Karpas-422 (cell line): ENCODE data around the gene PRSS3. TPM values are rescaled to one million over a fixed set of nuclear protein-coding genes. Genes with fewer than 3 reads are reported as not detected.
"Not testable (repeated sequence)": the region's sequence is repeated elsewhere in the genome, so short reads cannot be mapped to it uniquely, and the experiment has no call there.

Experiments used
- DNase-seq: peaks from one replicate; pipeline ENCODE4 v3.0.0-alpha.2; 2015
- H2AFZ ChIP-seq: fragments of 200-600 bp; sonication (generic); 2 replicates; pipeline ENCODE4 v1.6.1; 2014; ENCODE audit warnings: antibody characterized with exemption, low read length, mixed read lengths
- H3K27ac ChIP-seq: fragments of 200-600 bp; sonication (generic); 2 replicates; pipeline ENCODE4 v1.5.1; 2014; ENCODE audit warnings: mild to moderate bottlenecking, low read length, moderate library complexity
- H3K27me3 ChIP-seq: fragments of 200-600 bp; sonication (generic); 2 replicates; pipeline ENCODE4 v1.6.1; 2014; ENCODE audit warnings: low read length, mixed read lengths
- H3K36me3 ChIP-seq: fragments of 200-600 bp; sonication (generic); 2 replicates; pipeline ENCODE4 v1.6.1; 2014; ENCODE audit warnings: low read length, mixed read lengths; ENCODE audit not compliant: insufficient read depth
- H3K4me1 ChIP-seq: fragments of 200-600 bp; sonication (generic); 2 replicates; pipeline ENCODE4 v1.6.1; 2014; ENCODE audit warnings: mild to moderate bottlenecking, low read length, mixed read lengths
- H3K4me2 ChIP-seq: fragments of 200-600 bp; sonication (generic); 2 replicates; pipeline ENCODE4 v1.6.1; 2014; ENCODE audit warnings: low read length, low read depth, mild to moderate bottlenecking; ENCODE audit not compliant: poor library complexity, severe bottlenecking
- H3K4me3 ChIP-seq: fragments of 200-600 bp; sonication (generic); 2 replicates; pipeline ENCODE4 v1.5.1; 2014; ENCODE audit warnings: mild to moderate bottlenecking, antibody characterized with exemption, low read length, mixed read lengths
- H3K79me2 ChIP-seq: fragments of 200-600 bp; sonication (generic); 2 replicates; pipeline ENCODE4 v1.6.1; 2014; ENCODE audit warnings: mild to moderate bottlenecking, low read length, mixed read lengths
- H3K9ac ChIP-seq: fragments of 200-600 bp; sonication (generic); 2 replicates; pipeline ENCODE4 v1.6.0; 2014; ENCODE audit warnings: low read length
- H3K9me2 ChIP-seq: fragments of 200-600 bp; sonication (generic), shearing (Covaris generic); replicated peaks from 2 replicates; pipeline ENCODE4 v1.6.0; 2014; ENCODE audit warnings: mild to moderate bottlenecking, low read length, moderate library complexity; ENCODE audit not compliant: insufficient read depth
- H3K9me3 ChIP-seq: fragments of 300-700, 200-600 bp; sonication (generic); 2 replicates; pipeline ENCODE4 v1.6.1; 2014; ENCODE audit warnings: low read length, mixed read lengths
- H4K20me1 ChIP-seq: fragments of 200-600 bp; sonication (generic); 2 replicates; pipeline ENCODE4 v1.6.1; 2014; ENCODE audit warnings: mild to moderate bottlenecking, antibody characterized with exemption, low read length, low read depth; ENCODE audit not compliant: insufficient read depth
- total RNA-seq: library from RNA; depleted of rRNA; stranded (reverse); fragments of >200 nt; shearing (Covaris generic); gene quantifications from 2 replicates; pipeline ENCODE4 v1.2.3, GENCODE V29; 2014; ENCODE audit warnings: low replicate concordance

Gene PRSS3
- total RNA-seq, 1 experiment from 2014 or later: not detected

GRCh38 chr9:33791117-33791516, 4.2 kb upstream of the PRSS3 start:
- Histone ChIP-seq H3K4me2 (no peak overlapping the region), H4K20me1 (no peaks in the 10 kb centered on the region), H3K9me3 (no peaks in the 10 kb centered on the region), H3K27me3 (no peaks in the 10 kb centered on the region), H3K9ac (no peak overlapping the region), H3K36me3 (no peaks in the 10 kb centered on the region), H3K9me2 (no peaks in the 10 kb centered on the region), H2AFZ (no peak overlapping the region), H3K27ac (no peak overlapping the region), H3K4me3 (no peak overlapping the region), H3K79me2 (no peaks in the 10 kb centered on the region), H3K4me1 (peaks cover 7% of the 10 kb centered on the region)
- DNase-seq: no peak

GRCh38 chr9:33793496-33793895, 1.9 kb upstream of the PRSS3 start:
- not testable (repeated sequence) for H3K9me3 ChIP-seq, H3K4me3 ChIP-seq, H3K4me1 ChIP-seq, H4K20me1 ChIP-seq, H3K27me3 ChIP-seq, H3K4me2 ChIP-seq, H3K27ac ChIP-seq, H3K36me3 ChIP-seq, H3K9me2 ChIP-seq, H2AFZ ChIP-seq, H3K79me2 ChIP-seq, H3K9ac ChIP-seq, DNase-seq

- Histone ChIP-seq H3K9me2 (no peaks in the 10 kb centered on the region), H3K36me3 (no peaks in the 10 kb centered on the region), H3K4me3 (no peak overlapping the region), H3K27me3 (no peaks in the 10 kb centered on the region), H3K4me2 (no peak overlapping the region), H3K9me3 (no peaks in the 10 kb centered on the region), H4K20me1 (no peaks in the 10 kb centered on the region), H3K4me1 (no peaks in the 10 kb centered on the region), H3K79me2 (no peaks in the 10 kb centered on the region), H2AFZ (no peak overlapping the region), H3K27ac (no peak overlapping the region), H3K9ac (no peak overlapping the region)
- no peak for DNase-seq
These were observed 801 bp upstream of the PRSS3 start for GRCh38 chr9:33794560-33794959.

GRCh38 chr9:33795819-33796218, 458 bp downstream of the PRSS3 start:
- H3K79me2 ChIP-seq: no peaks in the 10 kb centered on the region
- no peaks in the 10 kb centered on the region for H3K36me3 ChIP-seq
- no peaks in the 10 kb centered on the region for H3K9me2 ChIP-seq
- no peak overlapping the region for H3K4me3 ChIP-seq
- no peaks in the 10 kb centered on the region for H4K20me1 ChIP-seq
- no peaks in the 10 kb centered on the region for H3K4me1 ChIP-seq
- DNase-seq: no peak
- no peaks in the 10 kb centered on the region for H3K27me3 ChIP-seq
- no peak overlapping the region for H3K9ac ChIP-seq
- no peak overlapping the region for H3K27ac ChIP-seq
- no peak overlapping the region for H3K4me2 ChIP-seq
- H2AFZ ChIP-seq: no peak overlapping the region
- H3K9me3 ChIP-seq: no peaks in the 10 kb centered on the region

GRCh38 chr9:33796679-33797078, 1.3 kb downstream of the PRSS3 start:
- not testable (repeated sequence) for H4K20me1 ChIP-seq, H3K9ac ChIP-seq, H3K4me1 ChIP-seq, H3K27ac ChIP-seq, H3K4me3 ChIP-seq, H3K36me3 ChIP-seq, H2AFZ ChIP-seq, H3K9me3 ChIP-seq, H3K27me3 ChIP-seq, H3K79me2 ChIP-seq, DNase-seq, H3K4me2 ChIP-seq, H3K9me2 ChIP-seq

GRCh38 chr9:33797837-33798236, 2.5 kb downstream of the PRSS3 start:
- H3K4me3 ChIP-seq: no peak overlapping the region
- no peaks in the 10 kb centered on the region for H3K27me3 ChIP-seq
- H3K9me3 ChIP-seq: no peaks in the 10 kb centered on the region
- DNase-seq: no peak
- no peak overlapping the region for H2AFZ ChIP-seq
- no peaks in the 10 kb centered on the region for H3K9me2 ChIP-seq
- no peaks in the 10 kb centered on the region for H3K4me1 ChIP-seq
- H4K20me1 ChIP-seq: no peaks in the 10 kb centered on the region
- H3K9ac ChIP-seq: no peak overlapping the region
- H3K36me3 ChIP-seq: no peaks in the 10 kb centered on the region
- no peak overlapping the region for H3K4me2 ChIP-seq
- H3K79me2 ChIP-seq: no peaks in the 10 kb centered on the region
- no peak overlapping the region for H3K27ac ChIP-seq

GRCh38 chr9:33798545-33798944, 3.2 kb downstream of the PRSS3 start:
- Histone ChIP-seq H3K27me3 (no peaks in the 10 kb centered on the region), H3K4me2 (no peak overlapping the region), H3K4me3 (no peak overlapping the region), H3K27ac (no peak overlapping the region), H4K20me1 (no peaks in the 10 kb centered on the region), H3K9me3 (no peaks in the 10 kb centered on the region), H2AFZ (no peak overlapping the region), H3K79me2 (no peaks in the 10 kb centered on the region), H3K9ac (no peak overlapping the region), H3K4me1 (no peaks in the 10 kb centered on the region), H3K36me3 (no peaks in the 10 kb centered on the region), H3K9me2 (no peaks in the 10 kb centered on the region)
- no peak for DNase-seq

- Histone ChIP-seq H3K4me3 (no peak overlapping the region), H3K4me2 (no peak overlapping the region), H3K9me3 (no peaks in the 10 kb centered on the region), H3K9ac (no peak overlapping the region), H3K27ac (no peak overlapping the region), H3K79me2 (no peaks in the 10 kb centered on the region), H3K9me2 (no peaks in the 10 kb centered on the region), H3K27me3 (no peaks in the 10 kb centered on the region), H2AFZ (no peak overlapping the region), H3K36me3 (no peaks in the 10 kb centered on the region), H3K4me1 (no peaks in the 10 kb centered on the region), H4K20me1 (no peaks in the 10 kb centered on the region)
- no peak for DNase-seq
These were observed 4.8 kb downstream of the PRSS3 start for GRCh38 chr9:33799928-33800704.
